Measurements from ENCODE around the gene FAM240A.
"Not testable (repeated sequence)": the region's sequence is repeated elsewhere in the genome, so short reads cannot be mapped to it uniquely, and the experiment has no call there.

FAM240A gene

GRCh38 chr3:46576879-46577278 is 35.4 kb upstream of the FAM240A start:
- H3K4me1 Mint-ChIP-seq: peaks cover 61% of the 10 kb centered on the region
- peaks cover 85% of the 10 kb centered on the region for H3K27me3 Mint-ChIP-seq (ENCODE audit: low read depth, poor library complexity)
- no peaks in the 10 kb centered on the region for H3K36me3 Mint-ChIP-seq (ENCODE audit: low read depth)
- peak overlapping the region; percentile 73 for H3K4me3 Mint-ChIP-seq
- no peak overlapping the region for H3K27ac Mint-ChIP-seq
- no peaks in the 10 kb centered on the region for H3K9me3 Mint-ChIP-seq
- TF ChIP-seq CTCF (IDR thresholded peaks at IDR 0.05): no peak
- DNase-seq: peak; percentile 55

GRCh38 chr3:46577580-46578249 is 34.6 kb upstream of the FAM240A start:
- H3K27me3 Mint-ChIP-seq (ENCODE audit: low read depth, poor library complexity): peaks cover 83% of the 10 kb centered on the region
- H3K36me3 Mint-ChIP-seq (ENCODE audit: low read depth); H3K9me3 Mint-ChIP-seq: not testable (repeated sequence)

GRCh38 chr3:46578973-46579755 is 33.2 kb upstream of the FAM240A start:
- Mint-ChIP-seq H3K27ac (no peak overlapping the region), H3K9me3 (no peaks in the 10 kb centered on the region), H3K36me3 (ENCODE audit: low read depth) (no peaks in the 10 kb centered on the region), H3K4me1 (peaks cover 54% of the 10 kb centered on the region), H3K27me3 (ENCODE audit: low read depth, poor library complexity) (peaks cover 75% of the 10 kb centered on the region), H3K4me3 (peak overlapping the region; percentile 64)
- no peak for TF ChIP-seq CTCF (IDR thresholded peaks at IDR 0.05)
- DNase-seq: no peak

More at GRCh38 chr3:46577580-46578249, 34.6 kb upstream of the FAM240A start:
- Mint-ChIP-seq H3K4me3 (peak overlapping the region; percentile 73), H3K4me1 (peaks cover 61% of the 10 kb centered on the region)
- not testable (repeated sequence) for DNase-seq, H3K27ac Mint-ChIP-seq

- H3K4me3 Mint-ChIP-seq: peak overlapping the region; percentile 64
- H3K27me3 Mint-ChIP-seq (ENCODE audit: low read depth, poor library complexity): peaks cover 69% of the 10 kb centered on the region
- no peaks in the 10 kb centered on the region for H3K9me3 Mint-ChIP-seq
- no peak for DNase-seq
- H3K36me3 Mint-ChIP-seq (ENCODE audit: low read depth): no peaks in the 10 kb centered on the region
- no peak for TF ChIP-seq CTCF (IDR thresholded peaks at IDR 0.05)
- no peak overlapping the region for H3K27ac Mint-ChIP-seq
- peaks cover 47% of the 10 kb centered on the region for H3K4me1 Mint-ChIP-seq
These were observed 32.5 kb upstream of the FAM240A start for GRCh38 chr3:46579756-46580286.

- no peak for TF ChIP-seq CTCF (IDR thresholded peaks at IDR 0.05)
- Mint-ChIP-seq H3K4me1 (peaks cover 40% of the 10 kb centered on the region), H3K36me3 (ENCODE audit: low read depth) (no peaks in the 10 kb centered on the region), H3K9me3 (no peaks in the 10 kb centered on the region), H3K27me3 (ENCODE audit: low read depth, poor library complexity) (peaks cover 60% of the 10 kb centered on the region), H3K27ac (no peak overlapping the region), H3K4me3 (no peak overlapping the region)
- no peak for DNase-seq
These were observed 31.6 kb upstream of the FAM240A start for GRCh38 chr3:46580675-46581074.

- TF ChIP-seq CTCF (IDR thresholded peaks at IDR 0.05): no peak
- H3K27me3 Mint-ChIP-seq (ENCODE audit: low read depth, poor library complexity): peaks cover 22% of the 10 kb centered on the region
- H3K4me1 Mint-ChIP-seq: peaks cover 4% of the 10 kb centered on the region
- no peaks in the 10 kb centered on the region for H3K36me3 Mint-ChIP-seq (ENCODE audit: low read depth)
- no peak overlapping the region for H3K27ac Mint-ChIP-seq
- DNase-seq: no peak
- H3K9me3 Mint-ChIP-seq: peaks cover 15% of the 10 kb centered on the region
- H3K4me3 Mint-ChIP-seq: no peak overlapping the region
These were observed 27.5 kb upstream of the FAM240A start for GRCh38 chr3:46584598-46585467.

Data from nephron progenitor cell (in vitro differentiated cells).